GM23338 (cell line): Measurements from ENCODE around the gene CISD1.

Experiments
- CREB1 ChIP-seq: fragments of 250-450 bp; sonication (Bioruptor Pico); IDR thresholded peaks from 2 replicates; pipeline ENCODE4 v1.5.0; 2020; ENCODE audit warnings: low read depth, mild to moderate bottlenecking, moderate library complexity
- CTCF ChIP-seq, 2 experiments: fragments of 200-600 bp in 1 of 2; sonication (generic) in 1 of 2; conservative IDR thresholded peaks; 2 replicates each; pipeline versions ENCODE4 v1.5.1 to v1.6.1; 2016 to 2017; ENCODE audit warnings: antibody characterized with exemption in 2 of 2, low read depth in 2 of 2, mild to moderate bottlenecking in 2 of 2, moderate library complexity in 1 of 2
- ETS1 ChIP-seq: IDR thresholded peaks from 2 replicates; pipeline ENCODE4 v1.6.1; 2016; ENCODE audit warnings: antibody characterized with exemption
- EZH2 ChIP-seq: fragments of 200-600 bp; sonication (generic); IDR thresholded peaks from one replicate; pipeline ENCODE4 v1.8.0; 2017; ENCODE audit warnings: antibody characterized with exemption, mild to moderate bottlenecking, low read depth; ENCODE audit not compliant: unreplicated experiment
- EZH2phosphoT487 ChIP-seq: fragments of 200-600 bp; sonication (generic); IDR thresholded peaks from one replicate; pipeline ENCODE4 v1.8.1; 2018; ENCODE audit warnings: antibody characterized with exemption; ENCODE audit not compliant: unreplicated experiment
- JUNB ChIP-seq: IDR thresholded peaks from one replicate; pipeline ENCODE4 v1.6.1; 2016; ENCODE audit warnings: antibody characterized with exemption; ENCODE audit not compliant: unreplicated experiment
- POLR2AphosphoS5 ChIP-seq: IDR thresholded peaks from 2 replicates; pipeline ENCODE4 v1.6.1; 2016; ENCODE audit warnings: antibody characterized with exemption, low read depth
- REST ChIP-seq: IDR thresholded peaks from one replicate; pipeline ENCODE4 v1.6.1; 2018; ENCODE audit warnings: antibody characterized with exemption; ENCODE audit not compliant: unreplicated experiment

- TF ChIP-seq POLR2AphosphoS5, result no peak
- no peak for TF ChIP-seq CTCF (conservative IDR thresholded peaks at IDR 0.05; ENCODE audit: low read depth in 2 of 2)
- no peak for TF ChIP-seq EZH2
- TF ChIP-seq EZH2phosphoT487, result no peak
- TF ChIP-seq JUNB, result no peak
- TF ChIP-seq CREB1 (CRISPR knock-in tag), result no peak
- TF ChIP-seq ETS1, result no peak
- no peak for TF ChIP-seq REST
These were observed 38.7 kb downstream of the CISD1 start for GRCh38 chr10:58307676-58308075.
